NCI-H2227 (cell line): Measurements from ENCODE around the gene EGLN1.

ENCODE experiments used
- DNase-seq: peaks from one replicate; lab custom pipeline; 2025; ENCODE audit not compliant: unreplicated experiment; lab: John Stamatoyannopoulos, UW

Gene EGLN1

DNA sequence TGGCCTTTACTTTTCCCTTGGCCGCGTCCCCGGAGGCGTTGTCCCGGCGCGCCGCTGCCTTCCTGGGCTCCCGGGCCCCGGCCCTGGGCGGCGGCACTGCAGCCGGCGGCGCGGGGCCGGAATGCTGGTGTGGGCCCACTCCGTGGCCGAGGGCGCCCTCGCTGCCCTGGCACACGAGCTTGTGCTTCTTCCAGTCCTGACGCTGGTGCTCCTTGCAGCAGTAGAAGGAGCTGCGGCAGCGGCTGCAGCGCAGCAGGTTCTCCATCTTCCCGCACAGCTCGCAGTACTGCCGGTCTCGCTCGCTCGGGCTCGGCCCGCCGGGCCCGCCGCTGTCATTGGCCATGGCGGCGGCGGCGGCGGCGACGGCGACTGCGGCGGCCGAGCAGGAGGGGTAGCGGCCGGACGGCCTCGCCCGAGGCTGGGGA is 529 bp downstream of the EGLN1 start:
- peak; percentile 70 for DNase-seq

DNA sequence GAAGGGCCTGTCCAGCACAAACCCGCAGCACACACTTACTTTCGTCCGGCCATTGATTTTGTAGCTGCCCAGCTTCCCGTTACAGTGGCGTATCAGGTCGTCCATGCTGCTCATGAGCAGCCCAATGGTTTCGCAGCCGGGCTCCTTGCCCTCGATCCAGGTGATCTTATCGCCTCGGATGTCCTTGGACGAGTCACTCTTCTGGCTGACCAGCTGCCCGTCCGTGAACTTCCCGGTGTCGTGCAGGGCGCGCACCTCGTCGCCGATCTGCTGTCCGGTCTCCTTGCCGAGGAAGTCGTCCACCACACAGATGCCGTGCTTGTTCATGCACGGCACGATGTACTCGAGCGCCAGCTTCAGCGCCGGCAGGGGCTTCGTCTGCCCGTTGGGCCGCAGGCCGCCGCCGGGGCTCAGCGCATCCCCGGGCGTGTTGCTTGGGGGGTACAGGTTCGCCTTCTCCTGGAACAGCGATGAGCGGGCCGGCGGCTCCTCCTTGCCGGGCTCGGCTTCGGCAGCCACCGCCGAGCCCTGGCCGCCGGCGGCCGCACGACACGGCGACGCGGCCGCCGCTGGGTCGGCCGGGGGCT is 1.0 kb downstream of the EGLN1 start:
- peak; percentile 35 for DNase-seq

DNA sequence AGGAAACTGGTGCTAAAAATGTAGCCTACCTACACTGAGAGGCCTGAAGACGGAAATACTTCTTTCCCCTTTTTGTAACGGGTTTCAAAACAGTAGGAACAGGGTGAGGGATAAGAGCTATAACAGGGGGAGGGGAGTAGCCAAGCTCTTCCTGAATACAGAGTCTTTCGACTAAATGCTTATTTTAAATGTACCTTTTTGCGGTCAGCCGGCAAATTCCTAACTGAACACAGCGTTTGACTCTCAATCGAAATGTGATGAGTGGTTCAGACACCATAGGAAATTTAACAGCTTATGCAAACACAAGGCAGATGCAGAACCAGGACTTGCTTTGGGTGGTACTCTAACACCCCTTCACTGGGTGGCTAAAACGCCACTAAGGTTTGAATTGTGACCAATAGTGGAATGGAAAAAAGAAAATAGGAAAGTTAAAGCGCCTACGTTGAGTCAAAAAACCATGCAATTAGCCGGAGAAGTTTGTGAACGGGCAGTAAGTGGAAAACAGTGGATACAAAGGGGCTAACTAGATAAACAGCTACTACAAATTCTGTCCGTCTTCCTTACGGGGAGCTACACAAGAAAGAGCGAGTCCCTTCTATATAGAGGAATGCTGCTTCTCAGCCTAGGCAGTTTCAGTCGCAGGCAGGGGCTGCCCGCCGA is 1.7 kb downstream of the EGLN1 start:
- no peak for DNase-seq

DNA sequence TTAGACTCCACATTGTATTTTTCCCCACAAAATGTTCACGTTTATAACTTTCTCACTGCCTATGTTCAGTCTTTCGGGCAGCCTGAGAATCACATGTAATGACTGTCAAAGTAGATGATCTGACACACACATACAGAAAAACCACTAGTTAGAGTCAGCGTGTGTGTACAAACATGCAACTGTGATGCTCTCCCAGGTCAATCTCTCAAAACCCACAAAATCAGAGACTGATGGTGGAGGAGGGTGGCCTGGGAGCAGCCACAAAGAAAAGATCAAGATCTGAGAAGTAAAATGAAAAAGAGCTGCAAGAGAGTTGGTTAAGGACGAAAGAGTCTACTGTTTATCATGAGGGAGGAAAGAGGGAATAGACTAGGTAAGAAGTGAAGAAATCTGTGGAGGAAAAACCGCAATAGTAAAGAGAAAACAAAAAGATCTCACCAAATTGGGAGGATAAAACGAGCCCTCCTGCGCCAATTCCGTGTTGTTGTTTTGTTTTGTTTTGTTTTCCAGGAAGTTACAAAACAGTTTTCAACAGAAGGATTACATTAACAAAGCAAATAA is 2.3 kb downstream of the EGLN1 start:
- DNase-seq: no peak

DNA sequence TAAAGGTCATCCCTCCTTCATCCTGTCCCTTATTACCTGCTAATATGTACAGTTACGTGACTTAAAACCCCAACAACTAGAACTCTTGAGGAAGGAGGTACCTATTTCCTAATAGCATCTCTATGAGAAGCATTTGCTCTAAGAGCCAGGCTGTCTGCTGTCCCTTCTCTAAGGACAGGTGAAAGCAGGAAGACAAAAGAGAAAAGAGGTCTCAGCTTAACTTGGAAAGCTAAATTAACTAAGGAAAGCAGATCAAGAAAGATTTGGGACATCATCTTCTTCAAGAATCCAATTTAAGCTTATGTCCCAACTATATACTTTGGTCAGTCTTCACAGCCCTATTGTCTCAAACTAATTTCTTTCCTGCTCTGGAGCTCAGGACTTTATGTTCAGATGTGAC is 2.9 kb downstream of the EGLN1 start:
- no peak for DNase-seq

DNA sequence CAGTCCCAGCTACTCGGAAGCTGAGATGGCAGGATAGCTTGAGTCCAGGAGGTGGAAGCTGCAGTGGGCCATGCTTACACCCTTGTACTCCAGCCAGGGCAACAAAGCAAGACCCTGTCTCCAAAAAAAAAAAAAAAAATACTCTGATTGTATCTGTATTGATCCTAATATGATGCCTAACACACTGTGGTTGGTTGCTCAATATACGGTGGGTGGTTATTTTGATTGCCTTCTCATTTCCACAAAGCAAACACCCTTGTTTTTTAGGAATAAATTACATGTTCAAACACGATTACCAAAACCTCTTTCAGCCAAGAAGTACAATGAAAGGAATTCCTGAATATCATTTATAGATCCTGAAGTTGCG is 3.4 kb downstream of the EGLN1 start:
- DNase-seq: no peak

DNA sequence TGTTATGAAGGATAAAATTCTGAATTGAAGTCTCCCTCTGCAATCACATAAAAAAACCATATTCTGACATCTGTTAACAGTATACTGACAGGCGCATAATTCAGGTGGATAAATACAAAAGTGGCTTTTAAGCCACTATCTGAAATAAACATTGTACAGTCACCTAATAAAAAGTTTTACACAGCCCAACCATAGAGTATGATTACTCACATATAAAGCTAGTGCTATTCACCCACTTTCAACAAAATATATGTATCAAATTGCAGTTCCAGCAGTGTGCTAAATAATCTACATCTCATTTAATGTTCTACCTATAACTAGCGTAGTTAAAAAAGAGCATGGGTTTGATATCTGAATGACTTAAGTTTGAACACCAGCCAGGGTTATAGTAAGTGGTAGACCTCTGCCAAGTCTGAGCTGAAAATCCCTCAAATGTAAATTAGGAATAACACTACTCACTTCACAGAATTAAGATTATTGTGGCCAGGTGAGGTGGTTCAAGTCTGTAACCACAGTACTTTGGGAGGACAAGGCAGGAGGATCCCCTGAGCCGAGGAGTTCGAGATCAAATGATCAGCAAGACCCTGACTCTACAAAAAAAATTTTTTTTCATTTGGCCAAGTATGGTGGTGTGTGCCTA is 3.9 kb downstream of the EGLN1 start:
- DNase-seq: no peak

DNA sequence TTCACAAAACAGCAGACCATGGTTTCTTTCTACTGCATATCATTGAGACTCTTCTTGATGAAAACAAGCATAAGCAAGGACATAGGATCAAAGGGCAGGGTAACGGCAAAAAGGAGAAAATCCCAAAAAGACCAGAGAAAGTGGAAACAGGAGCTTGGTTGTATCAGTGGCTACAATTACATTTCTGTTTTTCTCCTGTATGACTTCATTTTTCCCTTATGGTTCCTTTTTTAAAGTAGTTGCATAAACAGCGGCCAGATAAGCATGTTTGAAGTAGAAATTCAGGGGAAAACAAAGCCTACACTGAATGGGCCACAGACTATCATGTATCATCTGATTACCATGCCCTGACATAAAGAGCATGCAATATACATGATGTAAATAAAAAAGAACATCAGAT is 4.6 kb downstream of the EGLN1 start:
- DNase-seq: no peak

DNA sequence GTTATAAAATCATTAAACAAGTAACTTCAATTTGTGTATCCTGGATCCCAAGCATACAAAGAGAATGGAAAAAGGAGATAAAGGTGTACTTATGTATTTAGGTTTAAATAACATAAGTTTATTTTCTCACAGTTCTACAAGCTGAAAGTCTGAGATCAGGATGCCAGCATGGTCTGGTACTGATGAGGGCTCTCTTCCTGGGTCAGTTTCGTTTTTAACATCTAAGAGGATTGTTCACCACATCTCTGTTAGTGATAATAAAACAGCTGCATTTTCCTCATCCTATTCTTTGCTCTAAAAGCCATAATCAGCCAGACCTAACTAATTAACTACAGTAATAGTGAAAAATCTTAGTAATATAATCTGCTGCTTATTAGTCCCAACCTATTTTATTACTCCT is 5.2 kb downstream of the EGLN1 start:
- no peak for DNase-seq

DNA sequence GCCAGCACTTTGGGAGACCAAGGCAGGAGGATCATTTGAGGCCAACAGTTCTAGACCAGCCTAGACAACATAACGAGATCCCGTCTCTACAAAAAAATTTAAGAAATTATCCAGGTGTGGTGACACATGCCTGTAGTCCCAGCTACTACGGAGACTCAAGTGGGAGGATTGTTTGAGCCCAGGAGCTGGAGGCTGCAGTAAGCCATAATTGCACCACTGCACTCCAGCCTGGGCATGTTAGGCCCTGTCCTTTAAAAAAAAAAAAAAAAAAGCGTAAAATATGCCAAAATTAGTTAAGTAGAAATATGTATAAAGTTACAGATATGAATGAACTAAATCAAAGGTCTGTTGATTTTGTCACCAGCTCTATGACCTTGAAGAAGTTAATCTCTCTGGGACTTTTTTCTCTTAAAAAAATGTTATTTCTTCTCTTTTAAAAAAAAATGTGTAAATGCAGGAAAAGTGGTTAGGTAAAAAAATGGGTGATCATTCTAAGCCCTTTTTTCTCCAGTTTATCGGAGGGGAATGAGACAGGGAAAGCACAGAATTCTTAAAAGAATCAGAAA is 7.0 kb downstream of the EGLN1 start:
- no peak for DNase-seq

DNA sequence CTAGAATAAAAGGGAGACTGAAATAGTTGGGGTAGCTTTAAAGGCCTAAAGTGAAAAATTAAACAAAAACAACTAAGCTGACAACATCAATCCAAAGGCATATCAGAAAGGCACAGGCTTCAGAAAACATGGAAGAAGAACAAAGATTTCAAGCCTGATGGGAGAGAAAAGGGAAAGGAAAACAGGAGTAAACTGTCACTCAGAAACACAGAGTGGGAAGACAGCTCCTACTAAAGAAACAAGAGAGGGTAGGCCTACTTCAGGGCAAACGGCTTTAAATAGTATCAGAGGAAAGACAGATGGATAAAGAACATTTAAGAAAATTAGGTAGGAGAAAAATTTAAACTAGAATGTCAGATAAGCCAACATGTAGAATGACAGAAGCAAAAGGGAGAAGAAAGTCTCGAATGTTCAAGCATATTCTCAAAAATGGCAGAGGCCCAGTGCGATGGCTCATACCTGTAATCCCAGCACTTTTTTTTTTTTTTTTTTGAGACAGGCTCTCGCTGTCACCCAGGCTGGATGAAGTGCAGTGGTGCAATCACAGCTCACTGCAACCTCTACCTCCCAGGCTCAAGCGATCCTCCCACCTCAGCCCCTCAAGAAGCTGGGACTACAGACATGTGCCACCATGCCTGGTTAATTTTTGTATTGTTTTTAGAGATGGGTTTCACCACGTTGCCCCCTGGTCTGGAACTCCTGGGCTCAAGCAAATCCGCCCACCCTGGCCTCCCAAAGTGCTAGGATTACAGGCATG is 7.6 kb downstream of the EGLN1 start:
- DNase-seq: no peak

DNA sequence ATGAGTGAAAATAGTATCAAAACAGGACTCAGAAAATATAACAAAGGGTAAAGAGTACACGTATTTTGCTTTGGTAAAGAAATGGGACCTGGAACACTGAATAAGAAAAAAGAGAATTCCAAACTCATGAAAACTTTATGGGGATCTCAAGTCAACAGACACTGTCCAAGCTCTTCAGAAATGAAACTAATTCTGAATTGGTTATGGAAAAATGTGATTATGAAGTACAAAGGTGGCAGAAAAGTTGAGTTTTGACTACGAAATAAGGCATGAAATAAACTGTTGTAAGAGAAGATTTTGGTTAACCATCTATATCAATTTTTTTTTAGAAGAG is 8.4 kb downstream of the EGLN1 start:
- DNase-seq: no peak

DNA sequence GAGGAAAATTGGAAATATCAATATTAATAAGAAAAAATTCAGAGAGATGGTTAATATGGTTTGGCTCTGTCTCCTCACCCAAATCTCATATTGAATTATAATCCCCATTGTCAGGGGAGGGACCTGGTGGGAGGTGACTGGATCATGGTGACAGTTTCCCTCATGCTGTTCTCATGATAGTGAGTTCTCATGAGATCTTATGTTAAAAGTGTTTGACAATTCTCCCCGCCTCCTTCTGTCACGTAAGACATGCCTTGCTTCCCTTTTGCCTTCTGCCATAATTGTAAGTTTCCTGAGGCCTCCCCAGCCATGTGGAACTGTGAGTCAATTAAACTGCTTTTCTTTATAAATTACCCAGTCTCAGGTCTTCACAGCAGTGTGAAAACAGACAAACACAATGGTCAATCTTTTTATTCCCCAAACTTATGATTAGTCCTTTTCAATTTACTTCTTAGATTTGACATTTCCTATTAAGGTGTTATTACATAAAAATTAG is 11.0 kb downstream of the EGLN1 start:
- DNase-seq: no peak

DNA sequence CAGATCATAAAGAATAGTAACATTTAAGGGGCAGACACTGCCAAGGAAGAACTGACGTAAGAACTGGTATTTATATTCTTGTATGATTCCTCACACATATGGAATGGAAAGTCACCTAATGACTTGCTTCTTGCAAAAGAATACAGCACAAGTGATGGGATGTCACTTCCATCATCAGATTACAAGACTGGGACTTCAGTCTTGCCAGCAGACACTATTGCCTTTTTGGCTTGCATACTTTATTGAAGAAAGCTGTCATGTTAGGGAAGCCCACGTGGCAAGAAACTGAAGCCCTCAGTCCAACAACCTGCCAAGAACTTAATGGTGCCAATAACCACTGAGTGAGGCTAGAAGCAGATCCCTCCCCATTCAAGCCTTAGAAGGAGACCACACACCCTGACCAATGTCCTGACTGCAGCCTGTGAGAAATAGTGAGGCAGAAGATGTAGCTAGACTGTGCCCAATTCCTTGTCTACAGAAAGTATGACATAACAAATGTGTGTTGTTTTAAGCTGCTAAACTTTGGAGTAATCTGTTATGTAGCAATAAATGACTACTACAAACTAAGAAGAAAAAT is 12.0 kb downstream of the EGLN1 start:
- DNase-seq: no peak

DNA sequence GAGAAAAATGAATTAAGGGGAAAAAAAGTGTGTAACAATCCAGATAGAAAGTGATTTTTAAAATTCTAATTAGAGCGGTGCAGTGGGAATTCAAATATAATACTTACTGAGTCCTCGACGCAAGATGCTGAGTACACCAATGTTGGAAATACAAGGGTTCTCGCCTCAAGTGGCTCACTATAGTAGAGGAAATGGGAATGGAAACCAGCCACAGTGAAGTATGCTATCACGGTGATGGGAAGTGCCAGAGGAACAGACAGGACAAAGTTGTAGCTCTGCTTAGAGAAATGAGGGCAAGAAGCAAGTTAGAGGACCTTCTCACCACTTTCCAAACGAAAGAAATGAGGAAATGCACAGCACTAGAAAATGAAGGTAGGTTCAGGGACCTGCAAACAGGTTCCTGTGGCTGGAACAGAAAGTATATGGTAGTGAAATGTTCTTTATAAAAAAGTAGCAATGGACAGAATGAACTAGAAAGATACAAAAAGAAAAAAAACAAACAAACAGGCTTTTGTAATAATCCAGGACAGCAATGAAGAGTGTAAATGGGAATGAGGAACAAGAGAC is 13.5 kb downstream of the EGLN1 start:
- DNase-seq: no peak

DNA sequence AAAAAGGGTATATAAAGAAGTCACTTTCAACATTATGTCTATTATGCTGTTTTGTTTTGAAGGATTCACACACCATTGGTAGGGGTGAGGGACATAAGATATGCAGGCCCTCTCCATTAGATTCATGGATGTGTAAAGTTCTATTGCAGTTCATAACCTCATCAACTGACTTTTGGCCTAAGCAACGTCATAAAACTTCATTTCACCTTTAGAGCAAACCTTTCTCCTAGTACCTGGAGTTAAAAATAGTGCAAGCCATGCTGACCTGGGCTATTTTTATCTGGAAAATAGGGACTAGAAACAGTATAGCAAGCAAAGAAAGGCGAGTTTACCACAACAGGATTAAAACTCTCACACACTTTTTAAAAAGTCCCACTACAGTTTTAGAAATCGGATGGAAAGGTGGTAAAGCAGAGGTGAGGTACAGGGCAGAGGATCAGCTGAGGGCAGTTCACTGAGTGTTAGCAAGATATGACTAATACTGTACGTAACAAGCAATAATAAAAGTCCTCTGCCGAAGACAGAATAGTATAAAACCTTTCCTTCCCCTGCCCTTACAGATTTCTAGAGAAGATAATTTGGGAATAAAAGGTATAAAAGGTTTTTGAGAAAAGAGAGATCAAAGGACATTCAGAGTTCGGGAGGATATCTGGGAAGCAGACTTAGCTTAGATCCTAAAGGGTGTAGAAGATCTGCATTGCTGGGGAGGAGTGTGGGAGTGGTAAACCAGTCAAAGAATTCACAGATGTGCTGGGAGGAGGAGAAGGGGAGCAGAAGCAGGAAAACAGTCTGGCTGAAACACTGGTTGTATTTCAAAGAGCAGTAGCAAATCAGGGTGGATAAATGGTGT is 14.3 kb downstream of the EGLN1 start:
- DNase-seq: no peak

DNA sequence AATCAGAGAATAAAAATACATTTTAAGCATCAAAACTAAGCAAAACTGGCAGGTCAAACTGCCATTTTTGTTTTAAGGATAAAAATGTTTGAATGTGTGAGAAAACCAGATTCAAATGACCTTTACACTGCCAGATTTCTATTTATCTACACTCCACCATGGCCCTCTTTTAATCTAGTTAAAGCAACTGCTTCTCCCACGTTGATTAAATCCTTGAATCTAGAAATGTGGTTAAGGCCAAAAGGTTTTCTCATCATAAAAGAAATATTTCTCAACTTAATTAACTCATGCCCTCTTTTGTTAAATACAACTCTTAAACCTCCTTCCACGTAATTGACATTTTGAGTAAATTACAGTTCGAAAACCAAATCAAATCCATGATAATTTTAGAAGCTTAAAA is 15.0 kb downstream of the EGLN1 start:
- DNase-seq: no peak

DNA sequence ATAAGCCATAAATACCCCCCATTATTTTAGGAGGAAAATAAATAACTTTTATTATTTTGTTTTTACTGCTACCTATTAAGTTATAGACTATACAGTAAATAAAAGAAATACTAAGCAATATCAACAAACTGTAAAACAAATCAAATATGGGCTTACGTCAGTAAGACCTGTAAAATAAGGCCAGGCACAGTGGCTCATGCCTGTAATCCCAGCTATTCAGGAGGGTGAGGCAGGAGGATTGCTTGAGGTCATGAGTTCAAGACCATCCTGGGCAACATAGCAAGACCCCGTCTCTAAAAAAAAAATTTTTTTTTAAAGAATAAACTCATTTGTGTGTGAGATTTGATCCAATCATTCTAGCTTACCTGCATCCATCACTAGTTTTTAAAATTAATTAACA is 17.8 kb downstream of the EGLN1 start:
- DNase-seq: no peak

DNA sequence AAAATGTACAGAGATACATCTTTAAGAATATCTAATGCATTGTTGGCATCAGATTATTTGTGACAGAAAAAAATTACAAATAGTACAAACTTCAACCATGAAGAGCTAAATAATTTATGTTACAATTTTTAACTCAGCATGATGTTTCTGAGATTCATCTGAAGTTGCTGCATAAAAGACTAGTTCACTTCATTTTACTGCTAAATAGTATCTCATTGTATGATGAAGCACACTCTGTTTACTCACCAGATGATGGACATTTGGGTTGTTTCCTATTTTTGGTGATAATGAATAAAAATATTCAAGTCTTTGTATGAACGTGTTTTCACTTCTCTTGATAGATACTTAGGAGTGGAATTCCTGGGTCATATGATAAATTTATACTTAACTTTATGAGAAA is 20.6 kb downstream of the EGLN1 start:
- DNase-seq: no peak
